ENCODE data around the gene SFTPB.

SFTPB gene

DNA sequence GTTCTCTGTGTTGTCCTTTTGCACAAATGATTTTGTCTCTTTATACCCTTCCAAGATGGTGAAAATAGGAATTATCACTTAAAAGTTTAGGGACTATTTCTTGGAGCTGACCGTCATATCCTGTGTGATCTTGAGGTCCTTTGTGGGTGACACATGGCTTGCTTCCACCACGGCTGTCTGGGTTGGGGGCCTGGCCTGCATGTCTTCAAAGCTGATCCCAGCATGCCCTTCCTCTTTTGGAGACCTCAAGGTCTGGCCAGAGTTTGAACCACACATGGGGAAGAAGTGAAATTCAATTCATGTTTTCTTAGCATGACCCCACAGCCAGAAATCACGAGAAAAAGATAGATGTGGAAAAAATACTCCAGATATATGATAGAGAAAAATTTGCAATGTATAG lies 14.0 kb downstream of the SFTPB start:
- no peaks in the 10 kb centered on the region for H4K20me1 ChIP-seq (ENCODE audit: insufficient read depth, low read length)
- H3K79me2 ChIP-seq (ENCODE audit: insufficient read depth, low read length), result no peaks in the 10 kb centered on the region
- ATAC-seq (ENCODE audit: insufficient read depth, low read depth) (no peak), DNase-seq (no peak)
- H3K4me2 ChIP-seq (ENCODE audit: insufficient read depth, low read length), result no peak overlapping the region
- no peaks in the 10 kb centered on the region for H3K27me3 ChIP-seq (ENCODE audit: insufficient read depth, low read length, poor library complexity)
- H3K36me3 ChIP-seq (ENCODE audit: insufficient read depth, low read length), result peaks cover 54% of the 10 kb centered on the region
- no peaks in the 10 kb centered on the region for H3K4me1 ChIP-seq (ENCODE audit: insufficient read depth, low read length)
- H2AFZ ChIP-seq (ENCODE audit: low read depth, low read length), result no peak overlapping the region
- no peak for TF ChIP-seq EZH2 (IDR thresholded peaks at IDR 0.05; ENCODE audit: borderline replicate concordance, low read depth, low read length, severe bottlenecking)
- TF ChIP-seq, protein P1, sequence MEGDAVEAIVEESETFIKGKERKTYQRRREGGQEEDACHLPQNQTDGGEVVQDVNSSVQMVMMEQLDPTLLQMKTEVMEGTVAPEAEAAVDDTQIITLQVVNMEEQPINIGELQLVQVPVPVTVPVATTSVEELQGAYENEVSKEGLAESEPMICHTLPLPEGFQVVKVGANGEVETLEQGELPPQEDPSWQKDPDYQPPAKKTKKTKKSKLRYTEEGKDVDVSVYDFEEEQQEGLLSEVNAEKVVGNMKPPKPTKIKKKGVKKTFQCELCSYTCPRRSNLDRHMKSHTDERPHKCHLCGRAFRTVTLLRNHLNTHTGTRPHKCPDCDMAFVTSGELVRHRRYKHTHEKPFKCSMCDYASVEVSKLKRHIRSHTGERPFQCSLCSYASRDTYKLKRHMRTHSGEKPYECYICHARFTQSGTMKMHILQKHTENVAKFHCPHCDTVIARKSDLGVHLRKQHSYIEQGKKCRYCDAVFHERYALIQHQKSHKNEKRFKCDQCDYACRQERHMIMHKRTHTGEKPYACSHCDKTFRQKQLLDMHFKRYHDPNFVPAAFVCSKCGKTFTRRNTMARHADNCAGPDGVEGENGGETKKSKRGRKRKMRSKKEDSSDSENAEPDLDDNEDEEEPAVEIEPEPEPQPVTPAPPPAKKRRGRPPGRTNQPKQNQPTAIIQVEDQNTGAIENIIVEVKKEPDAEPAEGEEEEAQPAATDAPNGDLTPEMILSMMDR (IDR thresholded peaks at IDR 0.05; ENCODE audit: borderline replicate concordance, extremely low read depth, low read length, poor library complexity, severe bottlenecking), result no peak
- H3K9me3 ChIP-seq (ENCODE audit: insufficient read depth, low read length, severe bottlenecking), result no peaks in the 10 kb centered on the region
- H3K27ac ChIP-seq (ENCODE audit: low read length), result no peak overlapping the region
- H3K4me3 ChIP-seq (ENCODE audit: low read depth in 1 of 2, low read length in 2 of 2), result no peak overlapping the region
- H3K9ac ChIP-seq (ENCODE audit: low read depth, low read length), result no peak overlapping the region

DNA sequence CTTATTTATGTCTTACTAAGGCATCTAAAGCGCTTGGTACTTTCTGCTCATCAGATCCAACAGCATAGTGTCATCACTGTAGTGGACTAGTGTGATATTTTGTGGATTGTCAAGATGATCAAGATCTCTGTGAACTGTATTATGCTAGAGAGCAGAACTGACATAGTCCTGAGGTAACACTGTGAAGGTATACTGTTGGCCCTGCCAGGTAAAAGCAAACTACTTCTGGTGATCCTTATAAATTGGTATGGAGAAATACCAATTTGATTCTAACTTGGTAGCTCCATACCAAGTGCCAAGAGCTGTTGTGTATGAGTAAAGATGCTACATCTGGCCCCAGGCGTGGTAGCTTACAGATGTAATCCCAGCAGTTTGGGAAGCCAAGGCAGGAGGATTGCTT lies 15.9 kb downstream of the SFTPB start:
- TF ChIP-seq, protein P1 (IDR thresholded peaks at IDR 0.05; ENCODE audit: borderline replicate concordance, extremely low read depth, low read length, poor library complexity, severe bottlenecking), result no peak
- TF ChIP-seq EZH2 (IDR thresholded peaks at IDR 0.05; ENCODE audit: borderline replicate concordance, low read depth, low read length, severe bottlenecking), result no peak
- peaks cover 70% of the 10 kb centered on the region for H3K36me3 ChIP-seq (ENCODE audit: insufficient read depth, low read length)

DNA sequence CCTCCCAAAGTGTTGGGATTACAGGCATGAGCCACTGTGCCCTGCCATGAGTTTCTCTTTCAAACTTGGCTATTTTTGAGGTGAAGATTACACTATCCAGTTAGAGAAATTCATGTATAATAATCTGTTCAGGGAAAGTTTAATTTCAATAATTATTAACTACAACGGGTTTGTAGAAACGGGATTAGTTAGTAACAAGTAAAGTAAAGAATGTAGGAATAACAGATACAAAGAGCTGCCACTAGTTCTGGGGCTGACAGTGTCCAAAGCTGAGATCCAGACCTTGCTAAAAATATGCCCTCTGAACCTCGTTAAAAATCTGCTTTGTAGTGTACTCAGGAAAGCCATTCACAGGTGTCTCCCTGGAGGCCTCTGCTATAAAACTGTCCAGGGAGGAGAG lies 16.9 kb downstream of the SFTPB start:
- no peak for ATAC-seq (ENCODE audit: insufficient read depth, low read depth)
- Histone ChIP-seq H3K9ac (ENCODE audit: low read depth, low read length) (no peak overlapping the region), H4K20me1 (ENCODE audit: insufficient read depth, low read length) (peaks cover 6% of the 10 kb centered on the region; the same call in 1 of the 2 replicates)

More for the DNA sequence above, 15.9 kb downstream of the SFTPB start:
- DNase-seq, result no peak
- Histone ChIP-seq H2AFZ (ENCODE audit: low read depth, low read length) (no peak overlapping the region), H3K27me3 (ENCODE audit: insufficient read depth, low read length, poor library complexity) (no peaks in the 10 kb centered on the region), H3K4me3 (ENCODE audit: low read depth in 1 of 2, low read length in 2 of 2) (no peak overlapping the region), H3K4me1 (ENCODE audit: insufficient read depth, low read length) (no peaks in the 10 kb centered on the region), H3K9ac (ENCODE audit: low read depth, low read length) (no peak overlapping the region), H4K20me1 (ENCODE audit: insufficient read depth, low read length) (peaks cover 6% of the 10 kb centered on the region; the same call in 1 of the 2 replicates), H3K9me3 (ENCODE audit: insufficient read depth, low read length, severe bottlenecking) (no peaks in the 10 kb centered on the region), H3K79me2 (ENCODE audit: insufficient read depth, low read length) (no peaks in the 10 kb centered on the region), H3K4me2 (ENCODE audit: insufficient read depth, low read length) (no peak overlapping the region), H3K27ac (ENCODE audit: low read length) (no peak overlapping the region)
- no peak for ATAC-seq (ENCODE audit: insufficient read depth, low read depth)

More for the DNA sequence above, 16.9 kb downstream of the SFTPB start:
- Histone ChIP-seq H3K9me3 (ENCODE audit: insufficient read depth, low read length, severe bottlenecking) (no peaks in the 10 kb centered on the region), H3K4me2 (ENCODE audit: insufficient read depth, low read length) (no peak overlapping the region), H3K4me1 (ENCODE audit: insufficient read depth, low read length) (no peaks in the 10 kb centered on the region), H3K27ac (ENCODE audit: low read length) (no peak overlapping the region), H3K27me3 (ENCODE audit: insufficient read depth, low read length, poor library complexity) (no peaks in the 10 kb centered on the region), H3K79me2 (ENCODE audit: insufficient read depth, low read length) (no peaks in the 10 kb centered on the region), H3K4me3 (ENCODE audit: low read depth in 1 of 2, low read length in 2 of 2) (no peak overlapping the region), H3K36me3 (ENCODE audit: insufficient read depth, low read length) (peaks cover 76% of the 10 kb centered on the region), H2AFZ (ENCODE audit: low read depth, low read length) (no peak overlapping the region)
- DNase-seq, result no peak
- TF ChIP-seq, protein P1 (IDR thresholded peaks at IDR 0.05; ENCODE audit: borderline replicate concordance, extremely low read depth, low read length, poor library complexity, severe bottlenecking), result no peak
- no peak for TF ChIP-seq EZH2 (IDR thresholded peaks at IDR 0.05; ENCODE audit: borderline replicate concordance, low read depth, low read length, severe bottlenecking)

All from DND-41 (cell line).